HCT116 (cell line): ENCODE measurements around the gene TYROBP. TPM values are rescaled to one million over a fixed set of nuclear protein-coding genes. Genes with fewer than 3 reads are reported as not detected.

Experiments used
- ATF3 ChIP-seq: IDR thresholded peaks from 2 replicates; pipeline ENCODE4 v1.6.1; 2012
- EGR1 ChIP-seq: IDR thresholded peaks from 2 replicates; pipeline ENCODE4 v1.6.1; 2012; ENCODE audit warnings: low read depth
- ELF1 ChIP-seq: IDR thresholded peaks from 2 replicates; pipeline ENCODE4 v1.6.1; 2012; ENCODE audit warnings: low read depth, borderline replicate concordance
- EZH2 ChIP-seq: fragments of 200-600 bp; sonication (generic); IDR thresholded peaks from 2 replicates; pipeline ENCODE4 v1.6.1; 2017; ENCODE audit warnings: antibody characterized with exemption, mixed run types
- FOSL1 ChIP-seq: IDR thresholded peaks from 2 replicates; pipeline ENCODE4 v1.6.1; 2012; ENCODE audit warnings: low read depth
- JUND ChIP-seq: IDR thresholded peaks from 2 replicates; pipeline ENCODE4 v1.6.1; 2012
- MAX ChIP-seq: IDR thresholded peaks from 2 replicates; pipeline ENCODE4 v1.6.1; 2012
- POLR2A ChIP-seq: IDR thresholded peaks from 2 replicates; pipeline ENCODE4 v1.7.0; 2011; ENCODE audit warnings: borderline replicate concordance; ENCODE audit not compliant: insufficient read depth, insufficient read length; ENCODE audit errors: extremely low read depth
- POLR2AphosphoS5 ChIP-seq: IDR thresholded peaks from 2 replicates; pipeline ENCODE4 v1.6.1; 2011; ENCODE audit warnings: mild to moderate bottlenecking, low read depth, low read length, moderate library complexity
- REST ChIP-seq: IDR thresholded peaks from 2 replicates; pipeline ENCODE4 v1.6.1; 2012; ENCODE audit warnings: low read depth
- SIN3A ChIP-seq: IDR thresholded peaks from 2 replicates; pipeline ENCODE4 v1.6.1; 2012; ENCODE audit warnings: low read depth
- ZBTB33 ChIP-seq: IDR thresholded peaks from 2 replicates; pipeline ENCODE4 v1.6.1; 2011; ENCODE audit warnings: mild to moderate bottlenecking, low read length, moderate library complexity; ENCODE audit not compliant: insufficient replicate concordance; ENCODE audit errors: extremely low read depth
- ZFX ChIP-seq: fragments of 450-650 bp; IDR thresholded peaks from 2 replicates; pipeline ENCODE4 v1.6.1; 2017
- total RNA-seq: library from RNA; stranded (reverse); gene quantifications from one replicate; pipeline ENCODE4 v1.2.1, GENCODE V29; 2021; ENCODE audit not compliant: unreplicated experiment

TYROBP gene
- total RNA-seq, 1 experiment from 2014 or later, result 0.49 TPM

DNA sequence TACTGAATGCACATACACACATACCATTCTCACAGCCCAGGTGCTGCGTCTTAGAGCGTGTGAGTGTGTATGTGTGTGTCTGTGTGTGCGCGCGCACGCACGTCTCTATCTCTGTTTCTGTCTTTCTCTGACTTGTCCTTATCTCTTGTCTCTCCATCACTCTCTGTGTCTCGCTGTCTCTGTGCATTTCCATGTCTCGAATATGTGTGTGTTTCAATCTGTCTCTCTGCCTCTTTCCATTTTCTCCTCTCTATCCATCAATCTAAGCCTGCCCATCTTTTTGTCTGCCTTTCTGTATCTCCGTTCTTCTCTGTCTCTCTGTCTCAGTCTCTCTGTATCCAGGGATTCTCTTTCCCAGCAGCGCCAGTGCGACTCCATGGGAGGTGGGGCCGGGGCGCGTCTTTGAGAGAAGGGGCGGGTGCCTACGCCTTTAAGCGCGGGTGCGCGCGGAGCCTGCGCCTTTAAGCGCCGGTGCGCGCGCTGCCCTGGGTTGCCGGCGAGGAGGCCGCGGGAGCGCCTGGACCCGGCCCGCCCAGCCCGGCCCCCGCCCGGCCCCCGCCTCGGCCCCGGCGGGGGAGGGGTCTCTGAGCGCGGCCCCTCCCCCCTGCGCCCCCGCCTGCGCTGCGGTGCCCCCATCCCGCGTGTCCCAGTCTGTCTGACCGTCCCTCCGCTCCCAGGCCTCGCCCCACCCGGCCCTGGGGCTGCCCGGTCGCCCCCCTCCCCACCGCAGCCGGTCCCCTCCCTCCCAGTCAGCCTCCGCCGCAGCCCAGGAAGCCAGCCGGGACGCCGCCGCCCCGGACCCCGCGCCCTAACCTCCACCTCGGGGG is 28.0 kb upstream of the TYROBP start, which contains the start of gene LRFN3 (continued):
- no peak for TF ChIP-seq REST
- no peak for TF ChIP-seq ZBTB33
- TF ChIP-seq POLR2A, result no peak
- no peak for TF ChIP-seq EGR1
- TF ChIP-seq EZH2, result no peak
- TF ChIP-seq POLR2AphosphoS5, result peak; percentile 30; the same call in 1 of the 2 replicates
- no peak for TF ChIP-seq JUND
- peak; percentile 61; the same call in 1 of the 2 replicates for TF ChIP-seq ZFX
- no peak for TF ChIP-seq ELF1
- TF ChIP-seq FOSL1, result no peak
- no peak for TF ChIP-seq SIN3A
- peak; percentile 82 for TF ChIP-seq MAX
- no peak for TF ChIP-seq ATF3
